Measurements from ENCODE around the gene GRID1. TPM values are rescaled to one million over a fixed set of nuclear protein-coding genes. Genes with fewer than 3 reads are reported as not detected.
A peak's percentile ranks its signal among the peaks of the same experiment; 100 is the strongest.

The GRID1 gene
- polyA plus RNA-seq, 1 experiment: 0.49 TPM

DNA sequence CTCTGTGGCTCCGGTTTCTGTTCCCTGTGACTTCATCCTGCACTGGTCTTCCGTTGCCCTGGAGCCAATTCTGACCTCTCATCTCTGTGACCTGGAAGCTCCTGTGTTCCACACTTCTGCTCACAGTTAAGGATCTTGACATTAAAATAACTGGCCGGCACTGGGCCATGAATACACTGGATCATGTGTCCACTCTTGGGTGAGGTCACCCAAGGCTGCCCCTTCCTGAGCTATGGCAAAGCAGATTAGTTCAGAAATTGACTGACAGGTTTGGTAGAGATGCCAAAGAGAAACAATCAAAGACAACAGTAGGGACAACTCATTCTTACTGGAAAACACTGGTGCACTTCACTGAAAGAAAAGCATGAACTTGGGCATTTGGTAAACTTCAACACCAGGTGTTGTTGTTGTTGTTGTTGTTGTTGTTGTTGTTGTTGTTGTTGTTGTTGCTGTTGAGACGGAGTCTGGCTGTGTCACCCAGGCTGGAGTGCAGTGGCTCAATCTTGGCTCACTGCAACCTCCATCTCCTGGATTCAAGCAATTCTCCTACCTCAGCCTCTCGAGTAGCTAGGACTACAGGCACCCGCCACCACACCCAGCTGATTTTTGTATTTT lies 36.7 kb upstream of the GRID1 start:
- Histone ChIP-seq H3K36me3 (ENCODE audit: control insufficient read depth, insufficient read depth, low read length) (no peaks in the 10 kb centered on the region), H3K4me3 (ENCODE audit: low read depth, low read length) (no peak overlapping the region), H3K27me3 (ENCODE audit: control insufficient read depth, insufficient read depth, low read length) (no peaks in the 10 kb centered on the region)
- DNase-seq (ENCODE audit: low read depth): no peak
- ChIA-PET CTCF (interaction anchor here (0.8 to 3.7 kb wide), 5 partner anchors 8 to 498 kb away, joined by 3 to 24 read pairs (median 6); no protein-coding TSS in a partner anchor), POLR2A (no interaction called here)
- TF ChIP-seq, protein P1, sequence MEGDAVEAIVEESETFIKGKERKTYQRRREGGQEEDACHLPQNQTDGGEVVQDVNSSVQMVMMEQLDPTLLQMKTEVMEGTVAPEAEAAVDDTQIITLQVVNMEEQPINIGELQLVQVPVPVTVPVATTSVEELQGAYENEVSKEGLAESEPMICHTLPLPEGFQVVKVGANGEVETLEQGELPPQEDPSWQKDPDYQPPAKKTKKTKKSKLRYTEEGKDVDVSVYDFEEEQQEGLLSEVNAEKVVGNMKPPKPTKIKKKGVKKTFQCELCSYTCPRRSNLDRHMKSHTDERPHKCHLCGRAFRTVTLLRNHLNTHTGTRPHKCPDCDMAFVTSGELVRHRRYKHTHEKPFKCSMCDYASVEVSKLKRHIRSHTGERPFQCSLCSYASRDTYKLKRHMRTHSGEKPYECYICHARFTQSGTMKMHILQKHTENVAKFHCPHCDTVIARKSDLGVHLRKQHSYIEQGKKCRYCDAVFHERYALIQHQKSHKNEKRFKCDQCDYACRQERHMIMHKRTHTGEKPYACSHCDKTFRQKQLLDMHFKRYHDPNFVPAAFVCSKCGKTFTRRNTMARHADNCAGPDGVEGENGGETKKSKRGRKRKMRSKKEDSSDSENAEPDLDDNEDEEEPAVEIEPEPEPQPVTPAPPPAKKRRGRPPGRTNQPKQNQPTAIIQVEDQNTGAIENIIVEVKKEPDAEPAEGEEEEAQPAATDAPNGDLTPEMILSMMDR (IDR thresholded peaks at IDR 0.05; ENCODE audit: insufficient read depth, low read depth, low read length): no peak

DNA sequence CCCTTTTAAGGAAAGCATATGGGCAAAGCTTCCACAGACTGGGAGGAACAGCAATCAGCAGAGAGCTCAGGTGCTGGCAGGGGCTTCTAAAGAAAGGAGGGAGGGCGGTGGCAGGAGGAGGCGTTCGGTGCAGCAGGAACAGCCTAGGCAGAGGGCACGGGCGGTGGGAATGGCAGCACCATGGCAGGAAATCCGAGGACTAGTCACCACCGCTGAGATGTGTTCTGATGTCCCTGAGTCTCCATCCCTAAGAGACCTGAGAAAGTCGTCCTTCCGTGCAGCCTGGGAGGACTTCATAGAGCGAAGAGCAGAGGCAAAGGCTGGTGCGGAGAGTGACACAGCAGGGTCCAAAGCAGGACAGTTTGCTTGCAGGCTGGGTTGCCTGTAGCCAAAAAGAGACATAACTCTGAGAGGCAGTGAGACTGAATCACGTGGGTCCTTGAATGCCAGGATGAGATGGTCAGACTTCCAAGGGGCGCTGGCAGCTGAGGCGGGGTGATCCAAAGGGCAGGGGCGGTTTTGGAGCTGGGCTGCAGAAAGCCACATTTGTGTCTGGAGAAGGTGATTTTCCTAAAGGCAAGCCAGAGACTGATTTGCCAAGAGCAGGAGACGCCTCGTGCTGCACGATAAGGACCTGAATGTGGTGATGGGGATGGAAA lies 35.8 kb upstream of the GRID1 start:
- Histone ChIP-seq H3K4me3 (ENCODE audit: low read depth, low read length) (no peak overlapping the region), H3K27me3 (ENCODE audit: control insufficient read depth, insufficient read depth, low read length) (no peaks in the 10 kb centered on the region), H3K36me3 (ENCODE audit: control insufficient read depth, insufficient read depth, low read length) (no peaks in the 10 kb centered on the region)
- TF ChIP-seq, protein P1 (IDR thresholded peaks at IDR 0.05; ENCODE audit: insufficient read depth, low read depth, low read length): no peak
- peak; percentile 17 for DNase-seq (ENCODE audit: low read depth)
- ChIA-PET POLR2A (no interaction called here), CTCF (interaction anchor here (0.8 to 3.7 kb wide), 5 partner anchors 9 to 499 kb away, joined by 3 to 24 read pairs (median 6); no protein-coding TSS in a partner anchor)

DNA sequence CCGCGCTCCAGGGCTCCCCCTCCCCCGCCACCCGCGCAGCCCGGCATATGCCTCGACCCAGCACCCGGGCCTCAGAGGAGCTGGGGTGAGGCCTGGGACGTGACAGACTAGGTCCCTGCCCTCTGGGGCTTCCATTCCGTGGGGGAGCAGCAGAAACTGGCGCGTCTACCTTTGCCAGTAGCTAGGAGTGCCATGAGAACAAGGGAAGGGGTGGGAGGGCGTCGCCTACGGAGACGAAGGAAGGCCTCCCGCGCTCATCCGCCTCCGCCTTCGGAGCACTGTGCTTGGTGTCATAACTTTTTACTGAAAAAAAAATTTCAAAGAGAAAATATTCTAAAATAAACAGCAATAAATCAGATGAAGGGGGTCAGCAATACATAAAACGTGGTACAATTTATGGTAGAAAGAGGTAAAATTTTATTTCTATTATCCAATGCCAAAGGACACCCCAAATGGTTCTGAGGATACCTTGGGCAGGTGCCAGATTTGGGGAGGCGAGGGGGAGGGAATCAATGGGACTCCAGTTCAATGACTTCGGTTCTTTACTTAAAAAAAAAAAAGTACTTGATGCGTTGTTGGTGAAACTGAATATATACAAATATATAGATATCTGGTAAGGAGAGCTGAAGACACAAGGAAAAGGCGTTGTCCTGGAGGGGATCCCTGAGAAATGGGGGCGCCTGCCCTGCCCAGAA lies 35.1 kb upstream of the GRID1 start:
- CTCF ChIA-PET: interaction anchor here (1.0 to 3.8 kb wide), 8 partner anchors 9 to 195 kb away, joined by 3 to 56 read pairs (median 6); no protein-coding TSS in a partner anchor
- Histone ChIP-seq H3K4me3 (ENCODE audit: low read depth, low read length) (peak overlapping the region; percentile 59), H3K36me3 (ENCODE audit: control insufficient read depth, insufficient read depth, low read length) (no peaks in the 10 kb centered on the region), H3K27me3 (ENCODE audit: control insufficient read depth, insufficient read depth, low read length) (peaks cover 2% of the 10 kb centered on the region; the same call in 1 of the 2 replicates)
- TF ChIP-seq, protein P1 (IDR thresholded peaks at IDR 0.05; ENCODE audit: insufficient read depth, low read depth, low read length): no peak
- DNase-seq (ENCODE audit: low read depth): no peak
- POLR2A ChIA-PET: interaction anchor here (0.6 kb wide), 1 partner anchor 79 kb away, joined by 4 read pairs; no protein-coding TSS in a partner anchor

DNA sequence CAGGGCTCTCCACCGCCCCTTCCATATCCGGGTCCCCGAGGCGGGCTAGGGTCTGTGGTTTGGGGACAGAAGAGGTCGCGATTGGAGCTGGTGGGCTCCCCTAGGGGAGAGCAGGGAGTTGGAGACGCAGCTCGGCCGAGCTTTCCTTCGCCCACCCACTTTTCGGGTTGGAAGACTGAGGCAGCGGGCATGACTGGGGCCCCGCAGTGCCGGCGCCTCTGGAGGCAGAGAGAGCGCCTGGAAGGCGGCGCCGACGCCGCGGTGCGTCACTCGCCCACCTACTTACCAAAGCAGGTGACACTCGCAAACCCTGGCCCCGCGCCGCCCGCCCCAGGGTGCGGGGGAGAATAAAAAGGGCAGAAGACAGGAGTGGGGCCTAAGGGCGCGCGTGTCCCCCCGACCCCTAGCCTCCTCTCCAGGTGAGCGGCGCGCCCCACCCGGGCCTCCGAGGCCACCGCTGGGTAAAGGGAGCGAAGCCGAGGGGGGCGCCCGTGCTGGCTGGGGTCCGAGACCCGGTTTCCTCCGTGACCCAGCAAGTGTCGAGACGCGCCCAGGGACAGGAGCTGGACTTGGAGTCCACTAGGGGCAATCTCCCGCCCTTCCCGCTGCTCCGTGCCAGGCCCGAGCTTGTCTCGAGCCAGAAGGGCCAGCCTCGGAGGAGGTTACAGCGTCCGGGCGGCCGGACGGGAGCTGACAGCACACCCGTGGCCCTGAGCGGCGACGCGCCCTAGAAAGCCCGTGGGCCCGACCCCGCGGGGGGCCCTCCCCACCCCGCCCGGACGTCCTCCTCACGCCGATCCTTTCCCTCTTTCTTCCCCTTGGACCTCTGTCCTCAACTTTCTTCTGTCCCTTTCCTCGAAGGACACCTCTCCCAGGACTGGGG lies 34.4 kb upstream of the GRID1 start:
- H3K36me3 ChIP-seq (ENCODE audit: control insufficient read depth, insufficient read depth, low read length): no peaks in the 10 kb centered on the region
- H3K27me3 ChIP-seq (ENCODE audit: control insufficient read depth, insufficient read depth, low read length): peaks cover 2% of the 10 kb centered on the region; the same call in 1 of the 2 replicates
- POLR2A ChIA-PET: interaction anchor here (0.6 kb wide), 2 partner anchors 79 to 538 kb away, joined by 4 to 5 read pairs; no protein-coding TSS in a partner anchor
- TF ChIP-seq, protein P1 (IDR thresholded peaks at IDR 0.05; ENCODE audit: insufficient read depth, low read depth, low read length): peak; percentile 47; the same call in 1 of the 2 replicates
- H3K4me3 ChIP-seq (ENCODE audit: low read depth, low read length): peak overlapping the region; percentile 59
- no peak for DNase-seq (ENCODE audit: low read depth)
- CTCF ChIA-PET: interaction anchor here (0.7 to 3.8 kb wide), 28 partner anchors 10 to 288 kb away, joined by 3 to 56 read pairs (median 4); partner anchors contain the start of gene WAPL
